Neuron (in vitro differentiated cells): ENCODE data around the gene FTSJ1.

Source experiments
- H2AFZ ChIP-seq: one replicate; pipeline ENCODE4 v1.6.1; 2013; ENCODE audit warnings: low read depth, mild to moderate bottlenecking, inconsistent platforms, low read length, moderate library complexity
- H3K27me3 ChIP-seq: one replicate; pipeline ENCODE4 v1.6.1; 2013; ENCODE audit warnings: low read length; ENCODE audit not compliant: insufficient read depth
- H3K36me3 ChIP-seq: one replicate; pipeline ENCODE4 v1.6.1; 2013; ENCODE audit warnings: low read length; ENCODE audit not compliant: insufficient read depth
- H3K4me1 ChIP-seq: one replicate; pipeline ENCODE4 v1.6.1; 2013; ENCODE audit warnings: low read length; ENCODE audit not compliant: insufficient read depth
- H3K4me3 ChIP-seq: 2 replicates; pipeline ENCODE4 v1.5.1; 2013; ENCODE audit warnings: mild to moderate bottlenecking, low read length, moderate library complexity
- H3K9me3 ChIP-seq: one replicate; pipeline ENCODE4 v1.6.1; 2013; ENCODE audit warnings: low read length

FTSJ1 gene

GRCh38 chrX:48461830-48462229 lies 14.2 kb upstream of the FTSJ1 start:
- no peaks in the 10 kb centered on the region for H3K36me3 ChIP-seq
- no peaks in the 10 kb centered on the region for H3K4me1 ChIP-seq
- H3K27me3 ChIP-seq = no peaks in the 10 kb centered on the region
- no peak overlapping the region for H3K4me3 ChIP-seq
- no peak overlapping the region for H2AFZ ChIP-seq
- H3K9me3 ChIP-seq = no peaks in the 10 kb centered on the region

- Histone ChIP-seq H3K27me3 (no peaks in the 10 kb centered on the region), H2AFZ (no peak overlapping the region), H3K4me1 (no peaks in the 10 kb centered on the region), H3K9me3 (no peaks in the 10 kb centered on the region), H3K36me3 (no peaks in the 10 kb centered on the region), H3K4me3 (no peak overlapping the region)
Observed at GRCh38 chrX:48465336-48465933, 10.6 kb upstream of the FTSJ1 start.

GRCh38 chrX:48466696-48467095 lies 9.3 kb upstream of the FTSJ1 start:
- no peaks in the 10 kb centered on the region for H3K9me3 ChIP-seq
- no peaks in the 10 kb centered on the region for H3K36me3 ChIP-seq
- H3K4me1 ChIP-seq = no peaks in the 10 kb centered on the region
- H3K27me3 ChIP-seq = no peaks in the 10 kb centered on the region
- no peak overlapping the region for H2AFZ ChIP-seq
- H3K4me3 ChIP-seq = no peak overlapping the region

GRCh38 chrX:48467281-48467761 lies 8.7 kb upstream of the FTSJ1 start:
- H3K4me3 ChIP-seq = no peak overlapping the region
- H3K4me1 ChIP-seq = no peaks in the 10 kb centered on the region
- no peak overlapping the region for H2AFZ ChIP-seq
- no peaks in the 10 kb centered on the region for H3K27me3 ChIP-seq
- H3K9me3 ChIP-seq = no peaks in the 10 kb centered on the region
- no peaks in the 10 kb centered on the region for H3K36me3 ChIP-seq

- Histone ChIP-seq H3K36me3 (no peaks in the 10 kb centered on the region), H3K27me3 (no peaks in the 10 kb centered on the region), H3K4me1 (no peaks in the 10 kb centered on the region), H3K9me3 (no peaks in the 10 kb centered on the region), H3K4me3 (no peak overlapping the region), H2AFZ (no peak overlapping the region)
Observed at GRCh38 chrX:48468247-48468671, 7.7 kb upstream of the FTSJ1 start.

GRCh38 chrX:48468693-48469691 lies 7.0 kb upstream of the FTSJ1 start:
- H2AFZ ChIP-seq = no peak overlapping the region
- no peaks in the 10 kb centered on the region for H3K27me3 ChIP-seq
- H3K4me3 ChIP-seq = no peak overlapping the region
- no peaks in the 10 kb centered on the region for H3K9me3 ChIP-seq
- H3K36me3 ChIP-seq = no peaks in the 10 kb centered on the region
- H3K4me1 ChIP-seq = no peaks in the 10 kb centered on the region

- Histone ChIP-seq H3K9me3 (no peaks in the 10 kb centered on the region), H3K4me1 (no peaks in the 10 kb centered on the region), H2AFZ (no peak within 1 kb of the TSS), H3K27me3 (no peaks in the 10 kb centered on the region), H3K36me3 (no peaks in the 10 kb centered on the region), H3K4me3 (no peak within 1 kb of the TSS)
Observed at GRCh38 chrX:48470110-48470832, 5.7 kb upstream of the FTSJ1 start, which contains the start of gene SLC38A5. SLC38A5 (minus strand) TSS chrX:48470260; CDS start chrX:48467924, 2,336 bp downstream.

GRCh38 chrX:48470833-48471118 lies 5.2 kb upstream of the FTSJ1 start:
- Histone ChIP-seq H3K36me3 (no peaks in the 10 kb centered on the region), H3K4me3 (no peak overlapping the region), H2AFZ (no peak overlapping the region), H3K4me1 (no peaks in the 10 kb centered on the region), H3K9me3 (no peaks in the 10 kb centered on the region), H3K27me3 (no peaks in the 10 kb centered on the region)

- Histone ChIP-seq H3K27me3 (no peaks in the 10 kb centered on the region), H3K36me3 (no peaks in the 10 kb centered on the region), H2AFZ (no peak overlapping the region), H3K4me1 (no peaks in the 10 kb centered on the region), H3K9me3 (no peaks in the 10 kb centered on the region), H3K4me3 (no peak overlapping the region)
Observed at GRCh38 chrX:48471504-48471903, 4.5 kb upstream of the FTSJ1 start.

- H3K27me3 ChIP-seq = no peaks in the 10 kb centered on the region
- no peaks in the 10 kb centered on the region for H3K36me3 ChIP-seq
- H3K4me3 ChIP-seq = no peak overlapping the region
Observed at GRCh38 chrX:48472225-48472624, 3.8 kb upstream of the FTSJ1 start.

GRCh38 chrX:48472851-48473703 lies 2.9 kb upstream of the FTSJ1 start:
- no peak overlapping the region for H3K4me3 ChIP-seq
- H3K4me1 ChIP-seq = no peaks in the 10 kb centered on the region

More at GRCh38 chrX:48472225-48472624, 3.8 kb upstream of the FTSJ1 start:
- no peak overlapping the region for H2AFZ ChIP-seq
- H3K9me3 ChIP-seq = no peaks in the 10 kb centered on the region
- no peaks in the 10 kb centered on the region for H3K4me1 ChIP-seq

GRCh38 chrX:48473704-48473990 lies 2.4 kb upstream of the FTSJ1 start:
- no peaks in the 10 kb centered on the region for H3K9me3 ChIP-seq
- H3K4me3 ChIP-seq = no peak overlapping the region
- H3K36me3 ChIP-seq = no peaks in the 10 kb centered on the region
- H3K27me3 ChIP-seq = no peaks in the 10 kb centered on the region
- H2AFZ ChIP-seq = no peak overlapping the region
- no peaks in the 10 kb centered on the region for H3K4me1 ChIP-seq

More at GRCh38 chrX:48472851-48473703, 2.9 kb upstream of the FTSJ1 start:
- Histone ChIP-seq H3K27me3 (no peaks in the 10 kb centered on the region), H3K9me3 (no peaks in the 10 kb centered on the region), H3K36me3 (no peaks in the 10 kb centered on the region), H2AFZ (no peak overlapping the region)
